GM10248 (cell line): ENCODE results near the gene UAP1L1.

Source experiments
- CTCF ChIA-PET: fragments of 300-600 bp; sonication (Branson Sonifier 250); formaldehyde crosslinking; extraction: SDS; loops from one replicate; lab custom pipeline; 2021; ENCODE audit warnings: antibody characterized with exemption; lab: Yijun Ruan, JAX
- POLR2A ChIA-PET: fragments of 350-650 bp; sonication (Branson Sonifier 250); formaldehyde crosslinking; extraction: SDS; loops from one replicate; lab custom pipeline; 2020; ENCODE audit warnings: antibody characterized with exemption; lab: Yijun Ruan, JAX
- DNase-seq: peaks from one replicate; pipeline ENCODE4 v3.0.0; 2012; ENCODE audit errors: extremely low spot score
- CTCF ChIP-seq: IDR thresholded peaks from 2 replicates; pipeline ENCODE4 v1.5.1; 2012; ENCODE audit warnings: mild to moderate bottlenecking, low read depth; ENCODE audit errors: extremely low read depth, missing control alignments, control extremely low read depth

UAP1L1 gene

DNA sequence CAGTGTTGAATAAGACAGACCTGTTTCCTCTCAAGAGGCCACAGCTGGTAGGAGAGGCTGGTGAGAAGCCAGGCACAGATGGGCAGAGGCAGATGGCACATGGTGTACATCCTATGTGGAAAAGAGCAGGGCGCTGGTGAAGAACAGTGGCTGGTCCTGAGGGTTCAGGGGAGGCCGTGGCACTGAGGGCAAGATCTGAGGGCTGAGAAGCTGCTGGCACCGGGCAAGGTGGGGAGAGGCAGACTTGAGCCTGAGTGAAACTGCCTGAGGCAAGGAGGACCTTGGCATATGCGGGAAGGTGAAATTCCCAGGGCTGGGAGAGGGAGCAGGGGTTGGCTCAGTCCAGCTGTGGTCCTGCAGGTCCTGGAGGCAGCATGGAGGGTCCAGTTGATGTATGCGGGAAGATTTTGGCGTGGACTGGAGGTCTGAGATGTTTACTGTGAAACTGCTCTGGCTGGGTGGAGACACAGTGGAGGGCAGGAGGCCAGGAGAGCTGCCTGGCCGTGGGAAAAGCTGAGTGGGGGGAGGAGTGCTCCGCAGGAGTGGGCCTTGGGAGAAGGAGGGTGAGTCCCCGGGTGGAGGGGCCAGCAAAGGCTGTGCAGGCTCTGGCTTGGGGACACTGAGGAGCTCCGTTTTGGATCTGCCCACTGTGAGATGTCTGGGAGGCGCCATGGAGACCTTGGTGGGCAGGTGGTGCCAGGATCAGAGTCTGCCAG, 12.1 kb downstream of the UAP1L1 start:
- POLR2A ChIA-PET, result no interaction called here
- CTCF ChIA-PET, result interaction anchor here (1.1 to 2.3 kb wide), 9 partner anchors 21 to 333 kb away, joined by 3 to 7 read pairs (median 4); partner anchors contain the start of genes ANAPC2, EXD3, NPDC1 and RNF224
- TF ChIP-seq CTCF, result no peak
- DNase-seq, result no peak

DNA sequence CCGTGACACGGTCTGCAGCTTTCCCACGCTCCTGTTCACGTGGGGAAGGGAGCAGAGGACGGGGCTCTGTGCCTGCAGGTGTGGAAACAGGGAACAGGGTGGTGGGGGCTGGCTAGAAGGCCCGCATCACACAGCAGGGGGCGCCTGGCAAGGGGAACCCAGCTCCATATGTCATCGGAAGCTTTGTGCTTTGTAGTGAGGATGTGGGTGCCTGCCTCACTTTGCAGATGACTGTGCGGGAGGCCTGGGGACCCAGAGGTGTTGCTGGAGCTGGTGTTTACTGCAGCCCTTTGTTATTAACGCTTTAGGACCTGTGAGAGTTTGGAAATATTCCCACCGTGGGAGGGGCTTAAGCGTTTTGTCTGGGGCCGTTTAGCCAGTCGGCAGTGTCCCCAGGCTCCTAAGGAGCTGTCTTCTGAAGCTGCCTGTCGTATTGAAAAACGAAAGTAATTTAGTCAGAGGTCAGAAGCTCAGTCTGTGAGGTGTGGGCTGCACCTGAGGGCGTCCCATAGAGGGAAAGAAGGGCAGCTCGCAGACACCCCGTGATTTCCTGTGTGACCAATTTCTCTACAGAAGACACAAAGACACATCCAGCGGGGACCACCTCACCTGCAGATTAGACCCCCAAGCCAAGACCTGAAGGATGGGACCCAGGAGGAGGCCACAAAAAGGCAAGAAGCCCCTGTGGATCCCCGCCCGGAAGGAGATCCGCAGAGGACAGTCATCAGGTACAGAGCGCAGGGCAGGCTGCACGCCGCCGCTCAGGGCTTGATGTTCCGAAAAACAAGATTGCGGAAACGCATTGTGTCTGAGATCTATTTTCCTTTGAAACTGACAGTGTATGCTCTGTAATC, 18.6 kb downstream of the UAP1L1 start:
- ChIA-PET POLR2A (interaction anchor here (0.7 to 1.7 kb wide), 7 partner anchors 9 to 148 kb away, joined by 3 to 13 read pairs (median 4); partner anchors contain the start of genes MAN1B1 and TUBB4B), CTCF (interaction anchor here (0.7 to 3.8 kb wide), 26 partner anchors 10 to 259 kb away, joined by 3 to 27 read pairs (median 4); partner anchors contain the start of genes DPP7, MAN1B1, RNF224 and SAPCD2)
- DNase-seq, result peak; percentile 87
- TF ChIP-seq CTCF, result peak; percentile 71

DNA sequence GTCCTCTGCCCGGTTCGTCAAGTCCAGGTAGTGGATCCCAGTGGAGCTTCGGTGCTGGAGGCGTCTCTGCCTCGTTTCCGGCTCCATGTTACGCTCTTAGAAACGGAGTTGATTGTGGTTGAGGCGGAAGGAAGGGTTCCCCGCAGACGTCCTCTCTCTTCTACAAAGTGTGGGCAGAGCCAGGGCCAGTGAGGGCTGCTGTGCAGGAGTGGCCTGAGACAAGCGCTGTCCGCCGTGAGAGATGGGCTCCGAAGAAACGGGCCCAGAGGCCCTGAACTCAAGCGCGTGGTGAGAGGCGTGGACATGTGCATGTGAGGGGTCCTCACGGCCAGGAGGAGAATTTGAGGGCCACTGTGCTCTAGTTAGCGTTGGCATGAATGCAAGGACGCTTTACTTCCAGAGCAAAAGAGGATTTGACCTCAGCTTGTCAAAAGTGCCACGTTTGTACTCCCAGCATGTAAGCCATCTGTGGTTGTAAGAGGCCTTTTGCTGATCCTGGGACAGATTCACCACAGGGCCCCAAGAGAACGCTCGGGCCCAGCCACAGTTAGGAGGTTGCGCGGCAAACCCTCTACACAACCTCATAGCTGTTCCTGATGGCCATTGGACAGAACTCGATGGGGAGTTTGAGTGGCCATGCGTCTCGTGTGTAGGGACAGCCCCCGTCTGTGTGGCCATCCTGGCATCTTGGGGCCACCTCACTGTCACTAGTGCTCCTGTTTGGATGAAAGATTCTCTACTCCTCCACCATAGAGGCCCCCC, 19.6 kb downstream of the UAP1L1 start:
- TF ChIP-seq CTCF, result no peak
- ChIA-PET POLR2A (interaction anchor here (1.7 kb wide), 1 partner anchor 11 kb away, joined by 4 read pairs; no protein-coding TSS in a partner anchor), CTCF (interaction anchor here (0.9 to 3.8 kb wide), 12 partner anchors 11 to 147 kb away, joined by 3 to 27 read pairs (median 6); partner anchors contain the start of genes MAN1B1, RNF224 and SAPCD2)
- DNase-seq, result no peak

- no peak for TF ChIP-seq CTCF
- ChIA-PET POLR2A (no interaction called here), CTCF (interaction anchor here (0.9 to 3.8 kb wide), 4 partner anchors 11 to 140 kb away, joined by 3 to 19 read pairs (median 4); partner anchors contain the start of gene RNF224)
- DNase-seq, result no peak
Measured at GRCh38 chr9:137097761-137098462, 20.6 kb downstream of the UAP1L1 start.

DNA sequence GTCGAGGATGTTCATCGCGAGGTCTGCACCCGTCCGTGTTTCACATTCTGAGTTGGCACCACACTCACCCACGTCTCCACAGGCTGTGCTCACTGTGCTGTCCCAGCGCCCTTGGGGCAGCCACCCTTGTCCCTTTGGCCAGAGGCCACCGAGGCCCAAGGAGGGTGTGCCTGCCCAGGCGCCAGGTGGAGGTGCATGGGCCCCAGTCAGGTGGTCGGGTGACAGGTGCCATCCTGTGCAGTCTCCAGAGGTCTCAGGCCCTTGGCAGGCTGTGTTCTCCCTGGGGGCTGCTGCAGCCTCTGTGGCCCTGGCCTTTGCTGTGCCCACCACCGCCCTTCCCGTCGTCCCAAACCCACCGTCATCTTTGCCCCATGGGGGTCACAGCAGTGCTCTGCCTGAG, 21.9 kb downstream of the UAP1L1 start:
- ChIA-PET CTCF (no interaction called here), POLR2A (no interaction called here)
- DNase-seq, result no peak
- no peak for TF ChIP-seq CTCF
